HEK293 (cell line): ENCODE data around the gene DND1.
"Not testable (repeated sequence)": the region's sequence is repeated elsewhere in the genome, so short reads cannot be mapped to it uniquely, and the experiment has no call there.

Source experiments
- PRDM10 ChIP-seq: fragments of 450-650 bp; formaldehyde crosslinking; IDR thresholded peaks from 2 replicates; pipeline ENCODE4 v1.5.1; 2016; ENCODE audit warnings: missing biosample characterization, missing genetic modification characterization
- ZFP41 ChIP-seq: fragments of 450-650 bp; formaldehyde crosslinking; IDR thresholded peaks from 2 replicates; pipeline ENCODE4 v1.5.1; 2016; ENCODE audit warnings: missing biosample characterization, missing genetic modification characterization, borderline replicate concordance
- ZNF157 ChIP-seq: fragments of 450-650 bp; formaldehyde crosslinking; IDR thresholded peaks from 2 replicates; pipeline ENCODE4 v1.5.1; 2016; ENCODE audit warnings: missing biosample characterization, missing genetic modification characterization
- ZNF184 ChIP-seq: fragments of 450-650 bp; IDR thresholded peaks from 2 replicates; pipeline ENCODE4 v1.5.1; 2018; ENCODE audit warnings: missing biosample characterization, mild to moderate bottlenecking, missing genetic modification characterization
- ZNF785 ChIP-seq: fragments of 450-650 bp; formaldehyde crosslinking; IDR thresholded peaks from 2 replicates; pipeline ENCODE4 v1.5.1; 2016; ENCODE audit warnings: missing biosample characterization, missing genetic modification characterization
- ZXDB ChIP-seq: fragments of 450-650 bp; formaldehyde crosslinking; IDR thresholded peaks from 2 replicates; pipeline ENCODE4 v1.5.1; 2016; ENCODE audit warnings: missing biosample characterization, missing genetic modification characterization
- TF ChIP-seq, protein P1 (sequence below): fragments of 450-650 bp; formaldehyde crosslinking; IDR thresholded peaks from 2 replicates; pipeline ENCODE4 v1.5.1; 2016; ENCODE audit warnings: missing biosample characterization, missing genetic modification characterization

- TF ChIP-seq ZNF157; ZXDB (tag by site-specific recombination); ZFP41 (tag by site-specific recombination); PRDM10 (tag by site-specific recombination); ZNF785 (tag by site-specific recombination); ZNF184 (tag by site-specific recombination): not testable (repeated sequence)
- TF ChIP-seq, protein P1, sequence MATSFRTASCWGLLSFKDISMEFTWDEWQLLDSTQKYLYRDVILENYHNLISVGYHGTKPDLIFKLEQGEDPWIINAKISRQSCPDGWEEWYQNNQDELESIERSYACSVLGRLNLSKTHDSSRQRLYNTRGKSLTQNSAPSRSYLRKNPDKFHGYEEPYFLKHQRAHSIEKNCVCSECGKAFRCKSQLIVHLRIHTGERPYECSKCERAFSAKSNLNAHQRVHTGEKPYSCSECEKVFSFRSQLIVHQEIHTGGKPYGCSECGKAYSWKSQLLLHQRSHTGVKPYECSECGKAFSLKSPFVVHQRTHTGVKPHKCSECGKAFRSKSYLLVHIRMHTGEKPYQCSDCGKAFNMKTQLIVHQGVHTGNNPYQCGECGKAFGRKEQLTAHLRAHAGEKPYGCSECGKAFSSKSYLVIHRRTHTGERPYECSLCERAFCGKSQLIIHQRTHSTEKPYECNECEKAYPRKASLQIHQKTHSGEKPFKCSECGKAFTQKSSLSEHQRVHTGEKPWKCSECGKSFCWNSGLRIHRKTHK (tag by site-specific recombination): not testable (repeated sequence)
Measured at GRCh38 chr5:140716238-140716637, 42.9 kb upstream of the DND1 start.
